SW 1271 (cell line): ENCODE results near the gene NEMF.
"Not testable (repeated sequence)": the region's sequence is repeated elsewhere in the genome, so short reads cannot be mapped to it uniquely, and the experiment has no call there.

ENCODE experiments used
- DNase-seq, 2 experiments: peaks; one replicate each; lab custom pipeline; 2025; lab: John Stamatoyannopoulos, UW

Gene NEMF

GRCh38 chr14:49755378-49755777 is 97.2 kb downstream of the NEMF start:
- DNase-seq = no peak

DNA sequence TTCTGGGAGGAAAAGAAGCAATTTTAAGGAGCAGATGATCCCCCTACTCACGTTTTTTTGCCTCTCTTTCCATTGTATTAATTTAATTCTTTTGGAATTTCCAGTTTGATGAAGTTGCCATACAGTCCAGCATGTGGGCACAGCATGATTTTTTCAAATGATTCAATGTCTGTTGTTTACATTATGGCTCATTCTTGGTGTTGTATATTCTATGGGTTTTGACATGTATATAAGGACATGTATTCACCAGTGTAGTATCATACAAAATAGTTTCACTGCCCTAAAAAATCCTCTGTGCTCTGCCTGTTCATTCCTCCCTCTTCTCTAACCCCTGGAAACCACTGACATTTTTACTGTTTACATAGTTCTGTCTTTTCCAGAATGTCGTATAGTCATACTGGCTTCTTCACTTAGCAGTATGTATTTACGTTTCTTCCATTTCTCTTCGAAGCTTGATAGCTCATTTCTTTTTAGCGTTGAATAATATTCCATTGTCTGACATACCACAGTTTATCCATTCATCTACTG is 98.0 kb downstream of the NEMF start:
- DNase-seq = no peak

- not testable (repeated sequence) for DNase-seq
Measured at GRCh38 chr14:49746476-49746875, 106.1 kb downstream of the NEMF start.

- no peak for DNase-seq
Measured at GRCh38 chr14:49745191-49745590, 107.4 kb downstream of the NEMF start.

GRCh38 chr14:49735669-49736068 is 116.9 kb downstream of the NEMF start:
- not testable (repeated sequence) for DNase-seq

DNA sequence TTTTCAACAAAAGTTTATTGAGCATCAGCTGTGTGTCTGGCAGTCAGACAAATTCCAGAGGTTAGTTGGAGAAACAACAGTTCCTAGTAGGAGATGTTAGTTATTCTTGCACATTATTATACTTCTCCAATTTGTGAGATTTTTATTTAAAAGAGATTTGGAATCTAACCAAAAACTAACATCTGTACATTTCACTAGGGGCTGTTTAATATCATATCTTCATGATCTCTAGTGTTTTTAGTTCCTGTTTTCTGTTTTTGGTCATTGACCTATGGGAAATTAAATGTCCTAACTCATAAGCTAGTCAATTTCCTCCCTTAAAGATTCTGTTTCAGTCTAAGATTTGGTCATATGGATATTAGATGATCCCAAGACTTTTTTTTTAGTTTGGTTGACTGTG is 118.8 kb downstream of the NEMF start:
- DNase-seq = no peak

DNA sequence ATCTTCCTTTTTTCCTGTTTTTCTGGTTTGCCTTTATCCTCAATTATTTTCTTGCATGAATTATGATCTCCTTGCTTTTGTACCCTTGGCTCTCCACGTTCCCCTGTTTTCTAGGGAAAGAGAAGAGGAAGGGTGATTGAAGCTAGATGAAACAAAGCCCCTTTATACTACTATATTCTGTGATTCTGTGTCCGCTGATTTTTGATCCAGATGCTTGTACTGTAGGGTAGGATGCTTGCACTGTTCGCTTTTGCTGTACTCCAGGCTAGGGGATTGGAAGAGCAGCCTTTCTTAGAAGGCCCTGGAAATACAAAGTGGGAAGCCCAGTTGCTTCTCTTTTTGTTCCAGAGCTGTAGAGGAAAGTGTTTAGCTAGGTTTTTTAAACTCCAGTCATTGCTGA is 119.7 kb downstream of the NEMF start:
- DNase-seq = no peak
